Activated CD4-positive, alpha-beta T cell treated with anti-CD3 and anti-CD28 coated beads, Interleukin-2, amount 10 ng/mL, durations not matched to agents 24 days and 14 days (primary cell): ENCODE results near the gene NUP93. TPM values are rescaled to one million over a fixed set of nuclear protein-coding genes. Genes with fewer than 3 reads are reported as not detected.

Experiments
- DNase-seq: peaks from one replicate; pipeline ENCODE4 v3.0.0; 2022
- H3K27ac Mint-ChIP-seq: one replicate; pipeline ENCODE4 v1.8.0; 2022; ENCODE audit warnings: mild to moderate bottlenecking, mixed read lengths
- H3K27me3 Mint-ChIP-seq: one replicate; pipeline ENCODE4 v1.8.0; 2022; ENCODE audit warnings: mixed read lengths
- H3K36me3 Mint-ChIP-seq: one replicate; pipeline ENCODE4 v1.8.0; 2022; ENCODE audit warnings: low read depth, mild to moderate bottlenecking, mixed read lengths
- H3K4me1 Mint-ChIP-seq: one replicate; pipeline ENCODE4 v1.8.0; 2021; ENCODE audit warnings: mixed read lengths
- H3K4me3 Mint-ChIP-seq: one replicate; pipeline ENCODE4 v1.8.0; 2022; ENCODE audit warnings: mild to moderate bottlenecking, moderate library complexity, mixed read lengths
- H3K9me3 Mint-ChIP-seq: one replicate; pipeline ENCODE4 v1.8.0; 2021; ENCODE audit warnings: mixed read lengths
- intact Hi-C: fragments of 100-400 bp; cut with micrococcal nuclease; formaldehyde crosslinking; loops from one replicate; pipeline ENCODE4 v1.15.1; 2023
- total RNA-seq: library from RNA; stranded (reverse); gene quantifications from 2 replicates; pipeline ENCODE4 v1.2.3, GENCODE V29; 2022

The NUP93 gene
- total RNA-seq, 1 donor from 2014 or later, result 168 TPM

- Mint-ChIP-seq H3K9me3 (no peaks in the 10 kb centered on the region), H3K27me3 (no peaks in the 10 kb centered on the region), H3K27ac (no peak overlapping the region), H3K36me3 (peaks cover 12% of the 10 kb centered on the region), H3K4me3 (no peak overlapping the region), H3K4me1 (peaks cover 24% of the 10 kb centered on the region)
- intact Hi-C loops, result no loop called here
- no peak for DNase-seq
Measured at GRCh38 chr16:56849690-56850680, 120.1 kb downstream of the NUP93 start.

DNA sequence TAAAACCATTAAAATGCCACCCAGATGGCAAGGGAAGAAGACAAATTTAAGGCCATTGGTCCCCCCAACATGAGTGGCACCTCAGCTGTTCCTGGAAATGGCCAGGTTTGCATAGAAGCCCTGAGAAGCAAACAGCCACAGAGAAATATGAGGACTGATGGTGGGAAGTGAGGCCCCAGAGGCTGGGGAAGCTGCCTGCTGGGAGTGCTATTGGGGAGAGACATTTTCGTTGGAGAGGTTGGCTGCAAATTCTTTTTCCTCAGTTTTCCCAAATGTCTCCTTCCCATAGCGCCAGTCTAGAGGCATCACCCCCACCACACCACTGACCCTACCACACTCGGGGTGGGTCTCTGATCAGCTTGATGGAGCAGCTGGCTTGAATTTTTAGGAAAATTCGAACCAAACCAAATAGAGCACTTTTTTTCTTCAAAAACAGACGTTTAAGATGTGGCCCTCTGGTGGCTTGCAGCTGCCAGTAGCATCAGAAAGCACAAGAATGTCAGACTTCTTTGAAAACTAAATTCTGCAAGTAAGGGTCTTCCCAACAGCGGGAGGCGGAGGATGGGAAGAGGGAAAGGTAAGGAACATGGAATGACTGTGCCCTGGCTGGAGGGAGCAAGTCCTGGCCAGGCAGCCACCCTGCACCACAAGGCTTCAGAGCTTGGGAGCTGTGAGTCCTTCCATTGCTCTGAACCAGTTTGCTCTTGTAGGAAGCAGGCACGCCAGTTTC, 121.9 kb downstream of the NUP93 start:
- H3K36me3 Mint-ChIP-seq, result peaks cover 5% of the 10 kb centered on the region
- no peak overlapping the region for H3K27ac Mint-ChIP-seq
- H3K27me3 Mint-ChIP-seq, result no peaks in the 10 kb centered on the region
- H3K4me1 Mint-ChIP-seq, result peaks cover 22% of the 10 kb centered on the region
- no peaks in the 10 kb centered on the region for H3K9me3 Mint-ChIP-seq
- H3K4me3 Mint-ChIP-seq, result no peak overlapping the region
- no peak for DNase-seq
- intact Hi-C loops, result no loop called here

GRCh38 chr16:56852401-56852730, 122.4 kb downstream of the NUP93 start:
- Mint-ChIP-seq H3K27ac (no peak overlapping the region), H3K9me3 (no peaks in the 10 kb centered on the region)

GRCh38 chr16:56852968-56853367, 123.0 kb downstream of the NUP93 start:
- H3K4me3 Mint-ChIP-seq, result no peak overlapping the region
- H3K4me1 Mint-ChIP-seq, result peaks cover 13% of the 10 kb centered on the region
- no peaks in the 10 kb centered on the region for H3K36me3 Mint-ChIP-seq
- no peaks in the 10 kb centered on the region for H3K27me3 Mint-ChIP-seq
- no peak for DNase-seq
- H3K9me3 Mint-ChIP-seq, result no peaks in the 10 kb centered on the region
- intact Hi-C loops, result no loop called here
- H3K27ac Mint-ChIP-seq, result no peak overlapping the region

More at GRCh38 chr16:56852401-56852730, 122.4 kb downstream of the NUP93 start:
- intact Hi-C loops, result no loop called here
- no peak for DNase-seq
- Mint-ChIP-seq H3K36me3 (peaks cover 3% of the 10 kb centered on the region), H3K4me3 (no peak overlapping the region), H3K4me1 (peaks cover 19% of the 10 kb centered on the region), H3K27me3 (no peaks in the 10 kb centered on the region)

- Mint-ChIP-seq H3K4me3 (no peak overlapping the region), H3K36me3 (no peaks in the 10 kb centered on the region), H3K4me1 (peaks cover 17% of the 10 kb centered on the region), H3K9me3 (no peaks in the 10 kb centered on the region), H3K27ac (no peak overlapping the region), H3K27me3 (no peaks in the 10 kb centered on the region)
- no peak for DNase-seq
- intact Hi-C loops, result no loop called here
Measured at GRCh38 chr16:56855201-56855600, 125.3 kb downstream of the NUP93 start.

DNA sequence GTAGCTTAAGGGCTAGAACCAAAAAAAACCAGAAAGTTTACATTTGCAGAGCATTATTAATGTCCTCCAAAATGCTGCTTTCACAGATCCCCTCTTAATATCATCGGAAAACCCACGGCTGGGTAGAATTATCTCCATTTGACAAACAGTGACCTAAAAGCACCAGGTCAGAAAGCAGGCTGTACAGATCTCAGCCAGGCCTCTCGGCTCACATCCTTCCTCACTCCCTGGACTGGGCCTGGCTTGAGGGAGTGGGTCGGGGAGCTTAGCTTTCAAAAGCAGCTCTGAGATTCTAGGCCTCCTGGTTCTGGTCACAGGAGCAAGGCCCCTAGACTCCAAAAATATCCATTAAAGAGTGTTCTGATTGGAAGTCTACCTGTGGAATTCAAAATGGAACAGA, 126.0 kb downstream of the NUP93 start:
- H3K4me1 Mint-ChIP-seq, result peaks cover 24% of the 10 kb centered on the region
- peaks cover 1% of the 10 kb centered on the region for H3K36me3 Mint-ChIP-seq
- DNase-seq, result no peak
- H3K9me3 Mint-ChIP-seq, result no peaks in the 10 kb centered on the region
- H3K27ac Mint-ChIP-seq, result no peak overlapping the region
- intact Hi-C loops, result no loop called here
- H3K27me3 Mint-ChIP-seq, result no peaks in the 10 kb centered on the region
- no peak overlapping the region for H3K4me3 Mint-ChIP-seq

- Mint-ChIP-seq H3K9me3 (no peaks in the 10 kb centered on the region), H3K4me3 (no peak overlapping the region), H3K4me1 (peaks cover 32% of the 10 kb centered on the region), H3K27me3 (no peaks in the 10 kb centered on the region), H3K27ac (no peak overlapping the region), H3K36me3 (peaks cover 1% of the 10 kb centered on the region)
- DNase-seq, result no peak
- intact Hi-C loops, result no loop called here
Measured at GRCh38 chr16:56856876-56857447, 127.0 kb downstream of the NUP93 start.

DNA sequence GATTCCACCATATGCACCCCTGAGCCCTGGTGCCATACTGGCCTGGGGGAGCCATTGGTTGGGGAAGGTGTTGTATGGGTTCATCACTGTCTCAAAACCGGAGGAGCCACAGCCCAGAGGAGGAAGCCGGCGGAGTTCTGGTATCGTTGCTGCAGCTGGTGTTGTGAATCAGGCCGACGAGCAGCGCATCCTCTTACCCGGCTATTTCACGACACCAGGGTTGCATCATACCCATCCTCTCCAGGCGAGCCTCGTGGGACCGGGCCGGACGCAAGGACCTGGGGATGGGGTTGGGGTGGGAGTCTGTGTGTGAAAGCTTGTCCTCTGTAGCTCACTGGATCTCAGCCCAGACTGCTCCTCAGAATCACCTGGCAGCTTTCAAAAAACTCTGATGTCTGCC, 128.4 kb downstream of the NUP93 start:
- intact Hi-C loops, result no loop called here
- DNase-seq, result no peak
- Mint-ChIP-seq H3K27ac (no peak overlapping the region), H3K9me3 (no peaks in the 10 kb centered on the region), H3K4me1 (peaks cover 44% of the 10 kb centered on the region), H3K36me3 (peaks cover 1% of the 10 kb centered on the region), H3K4me3 (no peak overlapping the region), H3K27me3 (no peaks in the 10 kb centered on the region)

- H3K36me3 Mint-ChIP-seq, result peaks cover 1% of the 10 kb centered on the region
- H3K4me1 Mint-ChIP-seq, result peaks cover 45% of the 10 kb centered on the region
- H3K4me3 Mint-ChIP-seq, result no peak overlapping the region
- no peaks in the 10 kb centered on the region for H3K9me3 Mint-ChIP-seq
- intact Hi-C loops, result loop anchor here (10.0 kb wide), 1 partner anchor 285 kb away; no protein-coding TSS in a partner anchor
- no peaks in the 10 kb centered on the region for H3K27me3 Mint-ChIP-seq
- DNase-seq, result no peak
- H3K27ac Mint-ChIP-seq, result peak overlapping the region; percentile 92
Measured at GRCh38 chr16:56859636-56860035, 129.7 kb downstream of the NUP93 start.

DNA sequence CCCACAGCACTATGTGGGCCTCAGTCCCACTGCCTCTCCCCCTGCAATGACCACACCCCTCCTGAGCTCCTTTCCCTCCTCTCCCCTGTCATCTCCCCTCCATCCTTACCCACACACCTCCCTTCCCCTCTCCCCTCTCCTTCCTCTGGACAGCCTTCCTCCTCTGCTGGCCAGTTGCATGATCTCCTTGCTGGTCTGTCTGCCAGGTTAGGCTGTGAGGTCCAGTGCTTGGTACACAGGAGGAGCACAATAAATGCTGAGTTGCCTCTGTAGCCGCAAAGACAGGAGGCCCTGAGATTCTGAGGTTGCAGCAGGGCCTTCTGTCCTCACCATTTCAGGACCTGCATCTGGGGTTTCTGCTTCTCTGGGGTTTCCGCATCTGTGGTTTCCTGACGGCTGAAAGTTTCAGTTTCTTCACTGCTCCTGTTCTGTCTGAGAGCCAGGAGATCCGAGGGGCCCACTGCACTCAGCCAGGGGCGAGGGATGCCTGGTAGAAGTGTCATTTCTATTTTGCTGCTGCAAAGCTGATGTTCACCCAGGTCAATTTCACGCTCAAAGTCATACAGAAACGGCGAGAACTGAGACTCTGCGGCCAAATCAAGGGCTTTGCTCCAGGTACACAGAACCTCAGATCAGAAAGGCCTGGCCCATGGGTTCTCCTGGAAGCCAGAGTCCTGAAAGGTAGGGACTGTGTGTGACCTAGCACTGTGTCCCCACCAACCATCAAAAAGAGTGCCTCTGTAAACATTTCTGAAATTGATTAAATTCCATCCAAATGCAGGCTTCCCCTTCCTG, 130.5 kb downstream of the NUP93 start:
- Mint-ChIP-seq H3K4me3 (peak overlapping the region; percentile 77), H3K27me3 (no peaks in the 10 kb centered on the region), H3K36me3 (peaks cover 1% of the 10 kb centered on the region), H3K4me1 (peaks cover 45% of the 10 kb centered on the region), H3K9me3 (no peaks in the 10 kb centered on the region), H3K27ac (peak overlapping the region; percentile 92)
- peak; percentile 88 for DNase-seq
- intact Hi-C loops, result loop anchor here (10.0 kb wide), 1 partner anchor 286 kb away; no protein-coding TSS in a partner anchor

DNA sequence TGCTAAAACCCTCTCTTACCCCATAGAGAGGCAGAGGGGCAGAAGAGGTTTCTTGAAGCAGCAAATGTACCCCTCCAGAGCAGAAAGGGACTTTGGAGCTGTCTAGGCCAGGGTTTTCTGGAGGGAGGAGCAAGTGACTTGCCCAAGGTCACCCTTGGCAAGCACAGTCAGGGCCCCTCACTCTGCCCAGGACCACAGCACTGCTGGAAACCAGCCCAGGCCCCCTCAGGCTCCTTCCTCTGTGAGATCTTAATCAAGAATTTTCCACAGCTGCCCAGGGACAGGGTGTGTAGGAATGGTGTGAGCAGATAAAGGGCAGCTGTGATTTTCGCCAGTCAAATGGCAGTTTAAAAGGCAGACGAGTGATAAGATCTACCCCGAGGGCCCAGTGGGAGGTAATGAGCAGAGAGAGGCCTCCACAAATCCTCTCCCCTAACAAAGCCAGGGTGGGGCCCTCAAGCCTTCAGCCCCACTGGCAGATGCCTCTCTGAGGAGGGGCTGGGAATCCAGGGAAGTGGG, 131.2 kb downstream of the NUP93 start:
- intact Hi-C loops, result loop anchor here (10.0 kb wide), 1 partner anchor 286 kb away; no protein-coding TSS in a partner anchor
- Mint-ChIP-seq H3K4me3 (peak overlapping the region; percentile 5), H3K4me1 (peaks cover 45% of the 10 kb centered on the region), H3K9me3 (no peaks in the 10 kb centered on the region), H3K27me3 (no peaks in the 10 kb centered on the region), H3K36me3 (peaks cover 1% of the 10 kb centered on the region), H3K27ac (peak overlapping the region; percentile 92)
- peak; percentile 66 for DNase-seq

DNA sequence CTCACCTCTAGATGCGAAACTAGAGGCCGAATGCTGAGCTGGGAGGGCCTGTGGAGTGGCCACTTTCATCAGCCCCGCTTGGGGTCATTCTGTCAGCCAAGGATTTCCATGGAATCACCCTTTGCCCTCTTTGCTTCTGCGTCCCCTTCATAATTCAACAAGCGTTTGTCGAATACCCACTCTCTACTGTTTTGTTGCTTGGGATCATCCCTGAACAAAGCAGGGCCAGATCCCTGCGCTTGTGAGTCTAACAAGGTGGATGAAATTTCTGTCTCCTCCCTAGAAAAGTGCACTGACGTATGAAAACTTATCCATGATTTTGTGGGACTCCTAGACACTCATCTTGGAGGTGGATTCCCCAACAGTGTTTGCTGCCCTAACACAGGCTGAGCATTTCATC, 131.8 kb downstream of the NUP93 start:
- H3K4me1 Mint-ChIP-seq, result peaks cover 45% of the 10 kb centered on the region
- H3K27ac Mint-ChIP-seq, result peak overlapping the region; percentile 39
- no peak for DNase-seq

DNA sequence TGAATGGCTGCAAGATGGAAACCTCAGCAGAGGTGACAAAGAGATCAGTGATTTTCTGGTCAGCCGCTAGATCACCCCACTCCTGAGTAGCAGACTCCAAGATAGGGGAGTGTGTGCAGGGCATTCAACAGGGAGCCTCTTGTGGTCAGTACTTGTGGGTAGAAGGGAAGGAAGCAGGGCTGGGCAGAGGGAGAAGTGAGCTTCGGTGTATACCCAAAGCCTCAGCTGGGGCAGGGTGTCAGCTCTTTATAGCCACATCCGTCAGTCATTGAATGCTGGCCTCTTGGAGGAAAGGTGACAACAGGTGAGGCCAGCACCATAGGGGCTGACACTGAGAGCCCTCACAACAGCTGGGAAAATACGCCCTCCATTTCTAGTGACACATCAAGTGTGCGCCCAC, 132.8 kb downstream of the NUP93 start:
- no peaks in the 10 kb centered on the region for H3K27me3 Mint-ChIP-seq
- H3K36me3 Mint-ChIP-seq, result peaks cover 1% of the 10 kb centered on the region
- H3K9me3 Mint-ChIP-seq, result no peaks in the 10 kb centered on the region
- intact Hi-C loops, result loop anchor here (10.0 kb wide), 1 partner anchor 288 kb away; no protein-coding TSS in a partner anchor
- no peak overlapping the region for H3K4me3 Mint-ChIP-seq
- peaks cover 50% of the 10 kb centered on the region for H3K4me1 Mint-ChIP-seq
- no peak for DNase-seq
- H3K27ac Mint-ChIP-seq, result no peak overlapping the region

More for the DNA sequence above, 131.8 kb downstream of the NUP93 start:
- intact Hi-C loops, result loop anchor here (10.0 kb wide), 1 partner anchor 287 kb away; no protein-coding TSS in a partner anchor
- no peak overlapping the region for H3K4me3 Mint-ChIP-seq
- H3K36me3 Mint-ChIP-seq, result peaks cover 1% of the 10 kb centered on the region
- no peaks in the 10 kb centered on the region for H3K27me3 Mint-ChIP-seq
- no peaks in the 10 kb centered on the region for H3K9me3 Mint-ChIP-seq
